Natural killer cell treated with Interleukin-12 subunit alpha and Interleukin-12 subunit beta and Interleukin-15 and Interleukin-18, amount 100 ng/mL, for 72 hours (primary cell): ENCODE measurements around the gene S100A10. TPM values are rescaled to one million over a fixed set of nuclear protein-coding genes. Genes with fewer than 3 reads are reported as not detected.

Experiments
- ATAC-seq, 2 donors: fragments of 150-1000 bp; cut with Tn5 transposase in 1 of 2; sonication (Bioruptor Pico), chemical (Tn5 transposase) in 1 of 2; 2 replicates each; pipeline ENCODE4 v1.10.0; 2021
- DNase-seq: peaks from one replicate; pipeline ENCODE4 v3.0.0; 2022; ENCODE audit warnings: low spot score
- H3K27ac Mint-ChIP-seq, 2 donors: 1 replicate in 1 of 2; 2 replicates in 1 of 2; pipeline ENCODE4 v1.8.0; 2022; ENCODE audit warnings: mixed read lengths in 2 of 2, mild to moderate bottlenecking in 1 of 2, moderate library complexity in 1 of 2
- H3K27me3 Mint-ChIP-seq, 2 donors: 1 replicate in 1 of 2; 2 replicates in 1 of 2; pipeline ENCODE4 v1.8.0; 2022; ENCODE audit warnings: mixed read lengths in 2 of 2
- H3K36me3 Mint-ChIP-seq: one replicate; pipeline ENCODE4 v1.8.0; 2022; ENCODE audit warnings: mixed read lengths
- H3K4me1 Mint-ChIP-seq, 2 donors: 1 replicate in 1 of 2; 2 replicates in 1 of 2; pipeline ENCODE4 v1.8.0; 2022; ENCODE audit warnings: low read depth in 2 of 2, mixed read lengths in 2 of 2, mild to moderate bottlenecking in 1 of 2
- H3K4me3 Mint-ChIP-seq: one replicate; pipeline ENCODE4 v1.8.0; 2022; ENCODE audit warnings: mixed read lengths
- H3K9me3 Mint-ChIP-seq: 2 replicates; pipeline ENCODE4 v1.8.0; 2022; ENCODE audit warnings: mixed read lengths
- total RNA-seq, 2 donors: library from RNA; stranded (reverse); gene quantifications; one replicate each; pipeline ENCODE4 v1.2.3, GENCODE V29; 2022

Gene S100A10
- total RNA-seq, 2 donors from 2014 or later = 152 to 263 TPM

DNA sequence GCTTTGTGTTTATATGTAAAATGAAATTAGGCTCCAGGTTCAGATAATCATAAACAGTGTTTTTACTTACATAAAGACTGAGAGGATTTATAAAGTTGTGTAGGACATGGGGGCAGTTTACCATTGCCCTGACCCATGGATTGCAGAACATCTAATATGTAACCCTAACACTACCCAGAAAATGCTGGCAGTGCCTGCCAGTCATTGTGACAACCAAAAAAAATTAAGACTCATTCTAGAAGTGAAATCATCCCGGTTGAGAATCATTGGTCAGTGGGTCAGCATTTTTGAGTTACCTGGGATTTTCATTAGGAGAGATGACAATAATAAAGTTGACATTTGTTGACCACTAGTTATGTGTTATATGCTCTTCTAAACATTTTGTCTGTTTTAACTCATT, 53.1 kb downstream of the S100A10 start:
- peaks cover 0 to 3% of the 10 kb centered on the region in 2 donors for H3K27me3 Mint-ChIP-seq
- H3K4me3 Mint-ChIP-seq = no peak overlapping the region
- H3K9me3 Mint-ChIP-seq = no peaks in the 10 kb centered on the region
- H3K36me3 Mint-ChIP-seq = no peaks in the 10 kb centered on the region
- DNase-seq = no peak
- H3K27ac Mint-ChIP-seq = peak overlapping the region in 1 of 2 donors; percentile 70
- ATAC-seq = no peak
- peaks cover 11 to 25% of the 10 kb centered on the region in 2 donors for H3K4me1 Mint-ChIP-seq

GRCh38 chr1:151939779-151940178, 53.9 kb downstream of the S100A10 start:
- Mint-ChIP-seq H3K9me3 (no peaks in the 10 kb centered on the region), H3K27me3 (peaks cover 0 to 7% of the 10 kb centered on the region in 2 donors), H3K36me3 (no peaks in the 10 kb centered on the region), H3K4me3 (no peak overlapping the region), H3K4me1 (peaks cover 4 to 17% of the 10 kb centered on the region in 2 donors), H3K27ac (no peak overlapping the region)
- DNase-seq (no peak), ATAC-seq (no peak)

- no peak overlapping the region for H3K27ac Mint-ChIP-seq
- ATAC-seq (no peak), DNase-seq (no peak)
- peaks cover 0 to 8% of the 10 kb centered on the region in 2 donors for H3K27me3 Mint-ChIP-seq
- no peaks in the 10 kb centered on the region for H3K9me3 Mint-ChIP-seq
- H3K4me3 Mint-ChIP-seq = no peak overlapping the region
- H3K36me3 Mint-ChIP-seq = no peaks in the 10 kb centered on the region
- H3K4me1 Mint-ChIP-seq = peaks cover 4 to 11% of the 10 kb centered on the region in 2 donors
Measured at GRCh38 chr1:151939141-151939540, 54.5 kb downstream of the S100A10 start.

DNA sequence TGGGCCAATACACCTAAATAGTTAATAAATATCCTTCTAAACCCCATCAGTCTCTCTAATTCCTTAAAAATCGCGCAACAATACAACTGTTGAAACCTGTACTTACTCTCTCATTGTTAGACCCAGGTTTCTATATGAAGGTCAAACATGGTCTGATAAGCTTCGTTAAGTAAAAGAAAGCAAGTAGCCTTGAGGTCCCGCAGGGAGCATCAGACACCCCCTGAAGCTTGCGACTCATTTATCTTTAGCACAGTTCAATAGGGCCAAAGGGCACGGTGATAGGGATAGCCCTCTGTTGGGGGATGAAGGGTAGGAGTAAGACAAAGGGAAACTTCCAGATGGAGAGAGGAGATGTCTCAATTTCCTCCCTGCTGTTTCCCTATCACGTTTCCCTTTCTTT, 57.0 kb downstream of the S100A10 start:
- no peak for DNase-seq
- H3K27ac Mint-ChIP-seq = no peak overlapping the region
- no peak overlapping the region for H3K4me3 Mint-ChIP-seq
- H3K9me3 Mint-ChIP-seq = no peaks in the 10 kb centered on the region
- H3K27me3 Mint-ChIP-seq = peaks cover 0 to 12% of the 10 kb centered on the region in 2 donors
- H3K4me1 Mint-ChIP-seq = peaks cover 4 to 11% of the 10 kb centered on the region in 2 donors
- no peaks in the 10 kb centered on the region for H3K36me3 Mint-ChIP-seq
- no peak for ATAC-seq

DNA sequence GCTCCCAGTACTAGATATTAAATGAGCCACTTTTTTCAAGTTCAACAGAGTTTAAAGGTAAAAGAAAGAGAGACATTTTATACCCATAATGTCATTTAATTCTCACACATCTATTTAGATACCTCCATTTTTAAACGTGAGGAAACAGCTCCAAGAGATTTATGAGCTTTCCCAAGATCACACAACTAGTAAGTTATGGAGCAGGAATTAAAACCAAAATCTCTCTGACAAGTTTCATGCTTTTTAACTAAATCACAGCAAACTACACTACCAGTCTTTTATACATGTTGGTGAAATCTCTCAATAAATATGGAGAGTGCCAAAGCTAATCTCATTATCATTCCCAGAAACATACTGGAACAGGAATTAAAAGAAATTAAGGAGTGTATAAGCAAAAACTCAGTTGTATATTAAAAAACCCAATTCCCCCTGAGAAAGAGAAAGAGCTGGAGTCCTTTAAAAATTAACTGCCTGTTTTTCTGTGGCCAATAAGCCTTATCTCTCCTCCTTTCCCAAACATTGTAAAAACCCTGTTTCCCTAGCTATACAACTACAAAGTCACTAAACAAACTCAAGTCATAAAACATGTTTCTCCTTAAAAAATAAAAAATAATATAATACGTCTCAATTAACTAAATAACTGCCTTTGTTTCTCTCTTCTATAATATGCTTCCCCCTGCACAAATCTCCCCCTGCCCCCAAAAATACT, 57.6 kb downstream of the S100A10 start:
- ATAC-seq = no peak
- no peak for DNase-seq
- Mint-ChIP-seq H3K36me3 (no peaks in the 10 kb centered on the region), H3K4me3 (no peak overlapping the region), H3K27me3 (peaks cover 0 to 9% of the 10 kb centered on the region in 2 donors), H3K9me3 (no peaks in the 10 kb centered on the region), H3K4me1 (peaks cover under 1 to 5% of the 10 kb centered on the region in 2 donors), H3K27ac (no peak overlapping the region)

GRCh38 chr1:151935154-151935553, 58.5 kb downstream of the S100A10 start:
- ATAC-seq (no peak), DNase-seq (no peak)
- Mint-ChIP-seq H3K27ac (no peak overlapping the region), H3K36me3 (no peaks in the 10 kb centered on the region), H3K4me3 (no peak overlapping the region), H3K27me3 (peaks cover 0 to 9% of the 10 kb centered on the region in 2 donors), H3K9me3 (no peaks in the 10 kb centered on the region), H3K4me1 (no peaks in the 10 kb centered on the region)

GRCh38 chr1:151934048-151934493, 59.6 kb downstream of the S100A10 start:
- DNase-seq (no peak), ATAC-seq (peak; percentile 73 to 74)
- Mint-ChIP-seq H3K27me3 (peaks cover 0 to 9% of the 10 kb centered on the region in 2 donors), H3K36me3 (no peaks in the 10 kb centered on the region), H3K4me3 (no peak overlapping the region), H3K9me3 (no peaks in the 10 kb centered on the region), H3K4me1 (no peaks in the 10 kb centered on the region), H3K27ac (no peak overlapping the region)

Other genes with a start within 250 kb of the S100A10 start
- 100 to 1,000 TPM; 107 to 161 TPM for gene MRPL9, start 230.4 kb downstream of the S100A10 start, total RNA-seq
- 10 to 100 TPM; 13.5 to 14.0 TPM for gene TDRKH, start 203.4 kb downstream of the S100A10 start, total RNA-seq
- gene LINGO4, start 188.4 kb downstream of the S100A10 start, total RNA-seq = not detected
- gene RORC, start 162.1 kb downstream of the S100A10 start, total RNA-seq = 1 to 10 TPM in 1 of 2 donors, under 1 TPM in 1; 0.17 to 1.3 TPM
- 1 to 10 TPM in 1 of 2 donors, not detected in 1; 1.5 TPM for gene C2CD4D, start 154.0 kb downstream of the S100A10 start, total RNA-seq
- gene THEM5, start 140.1 kb downstream of the S100A10 start, total RNA-seq = not detected
- gene THEM4, start 84.3 kb downstream of the S100A10 start, total RNA-seq = 10 to 100 TPM; 17.0 to 19.6 TPM
- 100 to 1,000 TPM; 113 to 239 TPM for gene S100A11, start 43.1 kb upstream of the S100A10 start, total RNA-seq
- not detected for gene TCHHL1, start 95.2 kb upstream of the S100A10 start, total RNA-seq
- under 1 TPM in 1 of 2 donors, not detected in 1; 0.08 TPM for gene TCHH, start 121.6 kb upstream of the S100A10 start, total RNA-seq
- not detected for gene RPTN, start 165.4 kb upstream of the S100A10 start, total RNA-seq
- not detected for gene HRNR, start 230.3 kb upstream of the S100A10 start, total RNA-seq